CD4-positive, alpha-beta T cell treated with Interleukin-15 for 1 hour (primary cell): ENCODE measurements around the gene UBE3B.

Source experiments
- DNase-seq: peaks from one replicate; pipeline ENCODE4 v3.0.0-alpha.2; 2020

The UBE3B gene

GRCh38 chr12:109501299-109501698 lies 23.9 kb downstream of the UBE3B start:
- DNase-seq, result no peak

- DNase-seq, result no peak
Measured at GRCh38 chr12:109502332-109502731, 24.9 kb downstream of the UBE3B start.

GRCh38 chr12:109503611-109504010 lies 26.2 kb downstream of the UBE3B start:
- no peak for DNase-seq

- DNase-seq, result no peak
Measured at GRCh38 chr12:109504068-109504467, 26.6 kb downstream of the UBE3B start.

- no peak for DNase-seq
Measured at GRCh38 chr12:109510196-109510595, 32.8 kb downstream of the UBE3B start.

GRCh38 chr12:109512608-109513007 lies 35.2 kb downstream of the UBE3B start:
- DNase-seq, result no peak

- no peak for DNase-seq
Measured at GRCh38 chr12:109513051-109513450, 35.6 kb downstream of the UBE3B start.

GRCh38 chr12:109513977-109514376 lies 36.5 kb downstream of the UBE3B start:
- no peak for DNase-seq

- no peak for DNase-seq
Measured at GRCh38 chr12:109517619-109518018, 40.2 kb downstream of the UBE3B start.

- DNase-seq, result no peak
Measured at GRCh38 chr12:109518820-109519665, 41.6 kb downstream of the UBE3B start.

- DNase-seq, result no peak
Measured at GRCh38 chr12:109519787-109520186, 42.4 kb downstream of the UBE3B start.

GRCh38 chr12:109521831-109522230 lies 44.4 kb downstream of the UBE3B start:
- no peak for DNase-seq

- DNase-seq, result no peak
Measured at GRCh38 chr12:109523071-109523470, 45.6 kb downstream of the UBE3B start.

- no peak for DNase-seq
Measured at GRCh38 chr12:109523504-109523903, 46.1 kb downstream of the UBE3B start.

- DNase-seq, result no peak
Measured at GRCh38 chr12:109524466-109525278, 47.2 kb downstream of the UBE3B start.

GRCh38 chr12:109525279-109525585 lies 47.8 kb downstream of the UBE3B start:
- DNase-seq, result no peak

- no peak for DNase-seq
Measured at GRCh38 chr12:109527489-109528123, 50.2 kb downstream of the UBE3B start.

- DNase-seq, result no peak
Measured at GRCh38 chr12:109529691-109530640, 52.5 kb downstream of the UBE3B start.

GRCh38 chr12:109531411-109531810 lies 54.0 kb downstream of the UBE3B start:
- no peak for DNase-seq

- DNase-seq, result no peak
Measured at GRCh38 chr12:109532721-109533486, 55.5 kb downstream of the UBE3B start.

- no peak for DNase-seq
Measured at GRCh38 chr12:109533487-109533740, 56.0 kb downstream of the UBE3B start.

GRCh38 chr12:109534456-109534855 lies 57.0 kb downstream of the UBE3B start:
- DNase-seq, result no peak
